HCT116 (cell line): ENCODE results near the gene THTPA. TPM values are rescaled to one million over a fixed set of nuclear protein-coding genes. Genes with fewer than 3 reads are reported as not detected.

Source experiments
- ATAC-seq: fragments of 200-7000 bp; cut with Tn5 transposase; 2 replicates; pipeline ENCODE4 v1.9.1; 2020; ENCODE audit warnings: mild to moderate bottlenecking, moderate library complexity
- BruUV-seq: library from RNA; stranded (reverse); fragments of 400-500 nt; replicated peaks from 2 replicates; lab custom pipeline; 2021; lab: Mats Ljungman, UMichigan
- CTCF ChIA-PET: fragments of 300-600 bp; sonication (Branson Sonifier 250); formaldehyde crosslinking; loops from one replicate; lab custom pipeline; 2021; ENCODE audit warnings: antibody characterized with exemption; lab: Charles Lee
- POLR2A ChIA-PET: fragments of 300-600, 350-600 bp; sonication (Branson Sonifier 250); formaldehyde crosslinking; loops from one replicate; lab custom pipeline; 2021; ENCODE audit warnings: antibody characterized with exemption; lab: Charles Lee
- RAD21 ChIA-PET, 2 experiments: fragments of 300-600 bp; sonication (Branson Sonifier 250); formaldehyde crosslinking; loops; one replicate each; lab custom pipeline; 2023; ENCODE audit warnings: low total read pairs in 2 of 2; ENCODE audit not compliant: uncharacterized antibody in 2 of 2, unreplicated experiment in 2 of 2, low non-redundant PET in 1 of 2; lab: Charles Lee
- DNase-seq: peaks from one replicate; pipeline ENCODE4 v3.0.0-alpha.2; 2010; ENCODE audit warnings: low read depth, low spot score
- H2AFZ ChIP-seq: fragments of 200-600 bp; shearing (Covaris generic), sonication (generic); 2 replicates; pipeline ENCODE4 v1.6.1; 2017; ENCODE audit warnings: low read depth, mixed run types, mixed read lengths, antibody characterized with exemption, low read length; ENCODE audit not compliant: poor library complexity, severe bottlenecking
- H3K27ac ChIP-seq: 2 replicates; pipeline ENCODE4 v1.5.1; 2012; ENCODE audit warnings: low read depth, low read length
- H3K27me3 ChIP-seq: fragments of 200-600 bp; sonication (generic); 2 replicates; pipeline ENCODE4 v1.6.1; 2016; ENCODE audit warnings: mixed run types, low read length, mixed read lengths; ENCODE audit not compliant: insufficient read depth
- H3K36me3 ChIP-seq, 2 experiments: fragments of 200-500 bp in 1 of 2; fragments of 200-600 bp in 1 of 2; sonication (Bioruptor generic) in 1 of 2; sonication (generic) in 1 of 2; 2 replicates each; pipeline versions ENCODE4 v1.5.1 to v1.6.1; 2014 to 2016; ENCODE audit warnings: low read length in 2 of 2, inconsistent platforms in 1 of 2, mixed read lengths in 1 of 2, mixed run types in 1 of 2; ENCODE audit not compliant: insufficient read depth in 2 of 2, control insufficient read depth in 1 of 2
- H3K4me1 ChIP-seq, 2 experiments: fragments of 200-600 bp in 1 of 2; sonication (generic) in 1 of 2; 2 replicates each; pipeline versions ENCODE4 v1.5.1 to v1.6.1; 2012 to 2017; ENCODE audit warnings: low read length in 2 of 2, inconsistent platforms in 1 of 2, mild to moderate bottlenecking in 1 of 2, mixed read lengths in 1 of 2, mixed run types in 1 of 2, moderate library complexity in 1 of 2; ENCODE audit not compliant: insufficient read depth in 2 of 2, control insufficient read depth in 1 of 2
- H3K4me2 ChIP-seq: fragments of 200-600 bp; sonication (generic); 2 replicates; pipeline ENCODE4 v1.6.1; 2017; ENCODE audit warnings: mixed run types, low read length, mixed read lengths
- H3K4me3 ChIP-seq, 2 experiments: fragments of 200-600 bp in 1 of 2; sonication (generic) in 1 of 2; replicated peaks in 1 of 2; 2 replicates each; pipeline ENCODE4 v1.5.1; 2011 to 2016; ENCODE audit warnings: low read length in 2 of 2, control low read depth in 1 of 2, low read depth in 1 of 2, mild to moderate bottlenecking in 1 of 2, mixed read lengths in 1 of 2, mixed run types in 1 of 2
- H3K79me2 ChIP-seq: fragments of 200-600 bp; sonication (generic); 2 replicates; pipeline ENCODE4 v1.6.1; 2017; ENCODE audit warnings: mild to moderate bottlenecking, mixed run types, low read length, moderate library complexity, mixed read lengths; ENCODE audit not compliant: insufficient read depth
- H3K9ac ChIP-seq: fragments of 200-600 bp; sonication (generic); 2 replicates; pipeline ENCODE4 v1.6.1; 2016; ENCODE audit warnings: low read length, mixed read lengths
- H3K9me2 ChIP-seq: fragments of 200-600 bp; sonication (generic), shearing (Covaris generic); 2 replicates; pipeline ENCODE4 v1.6.1; 2017; ENCODE audit warnings: mixed run types, mild to moderate bottlenecking, moderate library complexity; ENCODE audit not compliant: insufficient read depth
- H3K9me3 ChIP-seq, 2 experiments: fragments of 200-500 bp in 1 of 2; fragments of 200-600 bp in 1 of 2; sonication (Bioruptor generic) in 1 of 2; sonication (generic) in 1 of 2; 2 replicates each; pipeline ENCODE4 v1.6.1; 2014 to 2017; ENCODE audit warnings: low read length in 2 of 2, mixed read lengths in 2 of 2, inconsistent platforms in 1 of 2, low read depth in 1 of 2, mild to moderate bottlenecking in 1 of 2, mixed run types in 1 of 2, moderate library complexity in 1 of 2; ENCODE audit not compliant: control insufficient read depth in 1 of 2, insufficient read depth in 1 of 2
- H4K20me1 ChIP-seq: fragments of 200-600 bp; sonication (generic), shearing (Covaris generic); 2 replicates; pipeline ENCODE4 v1.6.1; 2017; ENCODE audit warnings: mixed run types, mild to moderate bottlenecking, moderate library complexity; ENCODE audit not compliant: insufficient read depth
- ATF3 ChIP-seq: IDR thresholded peaks from 2 replicates; pipeline ENCODE4 v1.6.1; 2012
- CBX3 ChIP-seq: IDR thresholded peaks from 2 replicates; pipeline ENCODE4 v1.6.1; 2012; ENCODE audit warnings: low read depth
- CEBPB ChIP-seq: IDR thresholded peaks from 2 replicates; pipeline ENCODE4 v1.6.1; 2012; ENCODE audit warnings: low read depth
- EGR1 ChIP-seq: IDR thresholded peaks from 2 replicates; pipeline ENCODE4 v1.6.1; 2012; ENCODE audit warnings: low read depth
- ELF1 ChIP-seq: IDR thresholded peaks from 2 replicates; pipeline ENCODE4 v1.6.1; 2012; ENCODE audit warnings: low read depth, borderline replicate concordance
- EZH2phosphoT487 ChIP-seq: fragments of 200-600 bp; IDR thresholded peaks from 2 replicates; pipeline ENCODE4 v1.6.1; 2018; ENCODE audit warnings: antibody characterized with exemption, borderline replicate concordance
- FOSL1 ChIP-seq: IDR thresholded peaks from 2 replicates; pipeline ENCODE4 v1.6.1; 2012; ENCODE audit warnings: low read depth
- JUND ChIP-seq: IDR thresholded peaks from 2 replicates; pipeline ENCODE4 v1.6.1; 2012
- POLR2A ChIP-seq: IDR thresholded peaks from 2 replicates; pipeline ENCODE4 v1.7.0; 2011; ENCODE audit warnings: borderline replicate concordance; ENCODE audit not compliant: insufficient read depth, insufficient read length; ENCODE audit errors: extremely low read depth
- POLR2AphosphoS5 ChIP-seq: IDR thresholded peaks from 2 replicates; pipeline ENCODE4 v1.6.1; 2011; ENCODE audit warnings: mild to moderate bottlenecking, low read depth, low read length, moderate library complexity
- SIN3A ChIP-seq: IDR thresholded peaks from 2 replicates; pipeline ENCODE4 v1.6.1; 2012; ENCODE audit warnings: low read depth
- SRF ChIP-seq: IDR thresholded peaks from 2 replicates; pipeline ENCODE4 v1.6.1; 2012; ENCODE audit warnings: low read depth
- TCF7L2 ChIP-seq: IDR thresholded peaks from 2 replicates; pipeline ENCODE4 v1.7.0; 2011; ENCODE audit warnings: borderline replicate concordance, inconsistent platforms; ENCODE audit not compliant: insufficient read depth, insufficient read length; ENCODE audit errors: extremely low read depth
- YY1 ChIP-seq: IDR thresholded peaks from 2 replicates; pipeline ENCODE4 v1.6.1; 2011; ENCODE audit warnings: low read length, low read depth, moderate library complexity, mild to moderate bottlenecking; ENCODE audit not compliant: insufficient replicate concordance; ENCODE audit errors: extremely low read depth
- ZFX ChIP-seq: fragments of 450-650 bp; IDR thresholded peaks from 2 replicates; pipeline ENCODE4 v1.6.1; 2017
- ZNF274 ChIP-seq: fragments of 200-500 bp; sonication (Bioruptor generic); IDR thresholded peaks from 2 replicates; pipeline ENCODE4 v1.6.1; 2014; ENCODE audit warnings: mild to moderate bottlenecking, low read depth, low read length, inconsistent platforms
- intact Hi-C: fragments of 100-400 bp; cut with micrococcal nuclease; formaldehyde crosslinking; loops from 2 replicates; pipeline ENCODE4 v1.10.0; 2022
- total RNA-seq: library from RNA; stranded (reverse); gene quantifications from one replicate; pipeline ENCODE4 v1.2.1, GENCODE V29; 2021; ENCODE audit not compliant: unreplicated experiment

The THTPA gene
- total RNA-seq, 1 experiment from 2014 or later: 5.8 TPM

GRCh38 chr14:23533652-23534435 lies 22.2 kb upstream of the THTPA start:
- no peak overlapping the region for H3K9ac ChIP-seq
- no peak overlapping the region for H3K27ac ChIP-seq
- H4K20me1 ChIP-seq: no peaks in the 10 kb centered on the region
- DNase-seq (no peak), ATAC-seq (no peak)
- no TSS peak for BruUV-seq
- no peaks in the 10 kb centered on the region; a peak in 1 of 4 replicates for H3K36me3 ChIP-seq
- H3K27me3 ChIP-seq: no peaks in the 10 kb centered on the region
- no peaks in the 10 kb centered on the region for H3K9me2 ChIP-seq
- H3K4me3 ChIP-seq: no peak overlapping the region
- ChIA-PET RAD21 (no interaction called here), POLR2A (no interaction called here), CTCF (no interaction called here)
- H3K4me2 ChIP-seq: no peak overlapping the region
- no peaks in the 10 kb centered on the region for H3K9me3 ChIP-seq
- H3K79me2 ChIP-seq: no peaks in the 10 kb centered on the region
- TF ChIP-seq CEBPB: no peak
- no peak for TF ChIP-seq EGR1
- TF ChIP-seq POLR2A: no peak
- TF ChIP-seq CBX3: no peak
- no peak for TF ChIP-seq EZH2phosphoT487
- no peak for TF ChIP-seq TCF7L2
- no peak for TF ChIP-seq YY1
- TF ChIP-seq SRF: no peak
- no peak for TF ChIP-seq POLR2AphosphoS5
- no peak for TF ChIP-seq ELF1
- intact Hi-C loops: no loop called here
- no peak overlapping the region for H2AFZ ChIP-seq
- peaks cover 0 to 2% of the 10 kb centered on the region in 2 experiments; a peak in 2 of 4 replicates for H3K4me1 ChIP-seq

- intact Hi-C loops: no loop called here
- no TSS peak for BruUV-seq
- Histone ChIP-seq H2AFZ (no peak overlapping the region), H3K79me2 (no peaks in the 10 kb centered on the region), H3K9me2 (no peaks in the 10 kb centered on the region), H3K4me2 (no peak overlapping the region), H3K27me3 (no peaks in the 10 kb centered on the region), H3K4me3 (no peak overlapping the region), H3K27ac (no peak overlapping the region), H3K9me3 (no peaks in the 10 kb centered on the region), H3K36me3 (no peaks in the 10 kb centered on the region; a peak in 1 of 4 replicates), H3K9ac (no peak overlapping the region), H4K20me1 (no peaks in the 10 kb centered on the region), H3K4me1 (peaks cover 0 to 9% of the 10 kb centered on the region in 2 experiments; a peak in 2 of 4 replicates)
- TF ChIP-seq FOSL1 (no peak), ZFX (no peak), ATF3 (no peak), POLR2A (no peak), ZNF274 (no peak), JUND (no peak), ELF1 (no peak), SIN3A (no peak), TCF7L2 (no peak), EGR1 (no peak), POLR2AphosphoS5 (no peak), SRF (no peak), CEBPB (no peak)
- no peak for ATAC-seq
- DNase-seq: no peak
- ChIA-PET POLR2A (no interaction called here), CTCF (interaction anchor here (1.0 kb wide), 1 partner anchor 58 kb away, joined by 3 read pairs; no protein-coding TSS in a partner anchor), RAD21 (no interaction called here)
Measured at GRCh38 chr14:23535943-23536342, 20.1 kb upstream of the THTPA start.
